H1 (cell line): ENCODE data around the gene LRP5. TPM values are rescaled to one million over a fixed set of nuclear protein-coding genes. Genes with fewer than 3 reads are reported as not detected.

Experiments
- CTCF ChIA-PET: fragments of 300-600 bp; sonication (Branson Sonifier 250); formaldehyde crosslinking; loops from one replicate; lab custom pipeline; 2021; ENCODE audit not compliant: partially characterized antibody; lab: Charles Lee
- POLR2A ChIA-PET: fragments of 300-600 bp; sonication (Branson Sonifier 250); formaldehyde crosslinking; loops from one replicate; lab custom pipeline; 2021; ENCODE audit warnings: inconsistent platforms; ENCODE audit not compliant: partially characterized antibody; lab: Charles Lee
- DNase-seq, 2 experiments: peaks; one replicate each; pipeline versions ENCODE4 v3.0.0 to v3.0.0-alpha.2; 2010 to 2022; ENCODE audit warnings: low spot score in 2 of 2, low read depth in 1 of 2, mixed read lengths in 1 of 2
- FAIRE-seq: peaks from 2 replicates; lab custom pipeline; 2011; peaks lifted over from hg19 to GRCh38; lab: Jason Lieb, UNC
- H2AFZ ChIP-seq: 2 replicates; pipeline ENCODE4 v1.8.1; 2012; ENCODE audit warnings: low read length, inconsistent platforms
- H2AK5ac ChIP-seq: 2 replicates; pipeline ENCODE4 v1.6.1; 2013; ENCODE audit warnings: low read depth, low read length
- H2BK120ac ChIP-seq: replicated peaks from 2 replicates; pipeline ENCODE3; 2013; ENCODE audit warnings: low read depth, low read length, inconsistent platforms
- H2BK12ac ChIP-seq: 2 replicates; pipeline ENCODE4 v1.6.1; 2013; ENCODE audit warnings: low read depth, low read length
- H2BK15ac ChIP-seq: 2 replicates; pipeline ENCODE4 v1.6.1; 2013; ENCODE audit warnings: low read length
- H2BK20ac ChIP-seq: 2 replicates; pipeline ENCODE4 v1.6.1; 2013; ENCODE audit warnings: low read length
- H2BK5ac ChIP-seq: 2 replicates; pipeline ENCODE4 v1.6.1; 2013; ENCODE audit warnings: low read depth, low read length
- H3K14ac ChIP-seq: 2 replicates; pipeline ENCODE4 v1.6.1; 2013; ENCODE audit warnings: inconsistent platforms; ENCODE audit not compliant: insufficient read length
- H3K18ac ChIP-seq: 2 replicates; pipeline ENCODE4 v1.6.1; 2013; ENCODE audit warnings: low read length; ENCODE audit errors: extremely low read depth
- H3K23ac ChIP-seq: 2 replicates; pipeline ENCODE4 v1.6.1; 2013; ENCODE audit warnings: inconsistent platforms; ENCODE audit not compliant: insufficient read length
- H3K23me2 ChIP-seq: 2 replicates; pipeline ENCODE4 v1.6.1; 2013; ENCODE audit warnings: low read depth, low read length
- H3K27ac ChIP-seq: 2 replicates; pipeline ENCODE4 v1.6.1; 2011; ENCODE audit warnings: low read depth, low read length, inconsistent platforms
- H3K27me3 ChIP-seq, 4 experiments: replicated peaks in 1 of 4; 1 replicate in 1 of 4; 2 replicates in 3 of 4; pipeline versions ENCODE4 v1.6.1 to v1.8.1; 2011 to 2013; ENCODE audit warnings: low read length in 3 of 4, mild to moderate bottlenecking in 3 of 4, inconsistent platforms in 2 of 4, mixed read lengths in 2 of 4, moderate library complexity in 1 of 4; ENCODE audit not compliant: control insufficient read depth in 3 of 4, insufficient read depth in 3 of 4; ENCODE audit errors: extremely low read depth in 1 of 4
- H3K36me3 ChIP-seq, 4 experiments: 2 replicates each; pipeline versions ENCODE4 v1.6.1 to v1.8.1; 2011 to 2013; ENCODE audit warnings: mild to moderate bottlenecking in 4 of 4, low read length in 3 of 4, moderate library complexity in 2 of 4, control low read depth in 1 of 4, inconsistent platforms in 1 of 4; ENCODE audit not compliant: insufficient read depth in 4 of 4, control insufficient read depth in 2 of 4
- H3K4ac ChIP-seq: replicated peaks from 2 replicates; pipeline ENCODE3; 2013; ENCODE audit warnings: low read length, low read depth, mixed read lengths, inconsistent platforms; ENCODE audit not compliant: insufficient read length
- H3K4me1 ChIP-seq, 4 experiments: replicated peaks in 1 of 4; 1 replicate in 1 of 4; 2 replicates in 3 of 4; pipeline versions ENCODE4 v1.6.1 to v1.8.1; 2011 to 2013; ENCODE audit warnings: low read length in 3 of 4, inconsistent platforms in 2 of 4, mixed read lengths in 1 of 4; ENCODE audit not compliant: insufficient read depth in 4 of 4, control insufficient read depth in 3 of 4
- H3K4me2 ChIP-seq, 2 experiments: 2 replicates each; pipeline versions ENCODE4 v1.6.1 to v1.8.1; 2011 to 2013; ENCODE audit warnings: low read depth in 2 of 2, low read length in 2 of 2, control low read depth in 1 of 2, inconsistent platforms in 1 of 2, mild to moderate bottlenecking in 1 of 2; ENCODE audit not compliant: insufficient read depth in 1 of 2
- H3K4me3 ChIP-seq, 4 experiments: fragments of 200-600, 300-600 bp in 1 of 4; sonication (generic), shearing (Covaris generic), sonication (Bioruptor Twin) in 1 of 4; 2 replicates each; pipeline versions ENCODE4 v1.5.1 to v1.8.1; 2011 to 2016; ENCODE audit warnings: low read length in 4 of 4, low read depth in 3 of 4, control low read depth in 2 of 4, inconsistent platforms in 2 of 4, mild to moderate bottlenecking in 2 of 4, mixed read lengths in 1 of 4, moderate library complexity in 1 of 4; ENCODE audit not compliant: insufficient read depth in 2 of 4; ENCODE audit errors: extremely low read depth in 1 of 4
- H3K56ac ChIP-seq: replicated peaks from 2 replicates; pipeline ENCODE3; 2013; ENCODE audit warnings: low read depth, mild to moderate bottlenecking, mixed read lengths, low read length, inconsistent platforms; ENCODE audit not compliant: insufficient read length
- H3K79me1 ChIP-seq: 2 replicates; pipeline ENCODE4 v1.6.1; 2013; ENCODE audit warnings: low read depth, low read length, control low read depth
- H3K79me2 ChIP-seq, 2 experiments: 2 replicates each; pipeline versions ENCODE4 v1.6.1 to v1.8.1; 2012 to 2013; ENCODE audit warnings: low read length in 2 of 2, mild to moderate bottlenecking in 2 of 2, inconsistent platforms in 1 of 2; ENCODE audit not compliant: insufficient read depth in 2 of 2, control insufficient read depth in 1 of 2
- H3K9ac ChIP-seq, 4 experiments: replicated peaks in 1 of 4; 1 replicate in 1 of 4; 2 replicates in 3 of 4; pipeline versions ENCODE4 v1.6.1 to v1.8.1; 2011 to 2013; ENCODE audit warnings: low read depth in 3 of 4, low read length in 3 of 4, control low read depth in 2 of 4, mild to moderate bottlenecking in 2 of 4, moderate library complexity in 2 of 4, inconsistent platforms in 1 of 4; ENCODE audit errors: extremely low read depth in 1 of 4
- H3K9me3 ChIP-seq, 2 experiments: 2 replicates each; pipeline versions ENCODE4 v1.6.1 to v1.8.1; 2012 to 2013; ENCODE audit warnings: mild to moderate bottlenecking in 2 of 2, moderate library complexity in 2 of 2, control low read depth in 1 of 2, inconsistent platforms in 1 of 2, low read depth in 1 of 2, low read length in 1 of 2, mixed read lengths in 1 of 2; ENCODE audit not compliant: insufficient read depth in 2 of 2
- H4K20me1 ChIP-seq, 2 experiments: replicated peaks in 1 of 2; 2 replicates each; pipeline versions ENCODE3 to v1.8.1; 2011 to 2013; ENCODE audit warnings: inconsistent platforms in 2 of 2, low read length in 2 of 2, mild to moderate bottlenecking in 1 of 2; ENCODE audit not compliant: insufficient read depth in 2 of 2, control insufficient read depth in 1 of 2
- H4K5ac ChIP-seq: 2 replicates; pipeline ENCODE4 v1.6.1; 2013; ENCODE audit warnings: low read length, low read depth, mixed read lengths, inconsistent platforms; ENCODE audit not compliant: insufficient read length
- H4K8ac ChIP-seq: 2 replicates; pipeline ENCODE4 v1.8.0; 2013; ENCODE audit warnings: mild to moderate bottlenecking, moderate library complexity, low read length, inconsistent platforms; ENCODE audit not compliant: insufficient read depth; ENCODE audit errors: extremely low read depth
- H4K91ac ChIP-seq: replicated peaks from 2 replicates; pipeline ENCODE3; 2013; ENCODE audit warnings: low read length, mixed read lengths, inconsistent platforms; ENCODE audit not compliant: insufficient read length
- RFX5 ChIP-seq: IDR thresholded peaks from 2 replicates; pipeline ENCODE4 v1.6.1; 2011; ENCODE audit warnings: low read depth, low read length, improper control_type of control experiment, borderline replicate concordance
- ZNF274 ChIP-seq: IDR thresholded peaks from 2 replicates; pipeline ENCODE4 v1.7.0; 2012; ENCODE audit warnings: low read length, borderline replicate concordance; ENCODE audit errors: extremely low read depth
- WGBS, 2 experiments: shearing (Covaris generic) in 1 of 2; methylation state at CpG; one replicate each; pipeline versions ENCODE4 v1.1.6 to v1.1.7; 2013 to 2015; ENCODE audit warnings: low lambda C conversion rate in 2 of 2, mixed read lengths in 2 of 2, inconsistent platforms in 1 of 2, low coverage in 1 of 2, missing lambda C conversion rate in 1 of 2; ENCODE audit not compliant: insufficient replicate concordance in 2 of 2, insufficient coverage in 1 of 2, insufficient read length in 1 of 2; ENCODE audit errors: extremely low coverage in 1 of 2, missing lambda C conversion rate in 1 of 2; 5-methylcytosine and 5-hydroxymethylcytosine counted together
- polyA plus RNA-seq, 7 experiments: library from polyadenylated mRNA; depleted of rRNA in 3 of 7; stranded (reverse) in 5 of 7; unstranded in 2 of 7; fragments of >200 nt in 5 of 7; fragments of 200-250 nt in 2 of 7; gene quantifications; 1 replicate in 5 of 7; 2 replicates in 1 of 7; 4 replicates in 1 of 7; pipeline versions ENCODE4 v1.2.1 to v1.2.3, GENCODE V29; 2011 to 2013; ENCODE audit warnings: missing spikeins in 2 of 7, mixed read lengths in 2 of 7
- total RNA-seq: library from RNA; stranded (reverse); fragmentation: NEBNext Ultra II Directional; extraction: Animal tissue kit (Norgen Biotek cat#: 25700); gene quantifications from 2 replicates; pipeline ENCODE4 v1.2.1, GENCODE V29; 2021

The LRP5 gene
- total and polyA plus RNA-seq, 2 of the 8 experiments (the other 6 are each of a cell fraction or from before 2014, with no cell fraction given): 19.0 to 38.9 TPM

GRCh38 chr11:68471360-68472340 is 159.3 kb downstream of the LRP5 start:
- H2AFZ ChIP-seq: no peak overlapping the region
- H3K56ac ChIP-seq: no peak overlapping the region
- H3K36me3 ChIP-seq: peaks cover 0 to 10% (median 2%) of the 10 kb centered on the region in 4 experiments; a peak in 5 of 8 replicates
- no peak overlapping the region for H2BK120ac ChIP-seq
- H3K79me1 ChIP-seq: peaks cover 17% of the 10 kb centered on the region
- peaks cover 68 to 87% of the 10 kb centered on the region in 2 experiments for H3K79me2 ChIP-seq
- H2BK12ac ChIP-seq: 0 out of 2 replicates have a peak overlapping the region, but pooled peaks have one; percentile 46
- H4K8ac ChIP-seq: no peak overlapping the region; the same call in 1 of the 2 replicates
- no peak overlapping the region for H2BK15ac ChIP-seq
- peaks cover 38 to 51% of the 10 kb centered on the region in 2 experiments for H4K20me1 ChIP-seq
- 93% methylated on average over 17 of the region's 17 CpGs; no CpG with 5 or more reads in 1 of the 2 experiments for WGBS, 2 experiments
- peaks cover 0 to 7% of the 10 kb centered on the region in 2 experiments; a peak in 1 of 4 replicates for H3K9me3 ChIP-seq
- H3K9ac ChIP-seq: no peak overlapping the region
- H3K4me1 ChIP-seq: peaks cover 4 to 13% (median 7%) of the 10 kb centered on the region in 4 experiments
- H3K4me3 ChIP-seq: no peak overlapping the region
- peak in 1 of 2 experiments; percentile 35 for DNase-seq
- no peak overlapping the region for H3K27ac ChIP-seq
- H3K23ac ChIP-seq: no peak overlapping the region
- no peak overlapping the region for H3K18ac ChIP-seq
- no peak overlapping the region for H4K91ac ChIP-seq
- H3K27me3 ChIP-seq: no peaks in the 10 kb centered on the region
- H4K5ac ChIP-seq: no peak overlapping the region
- no peak overlapping the region; the same call in 1 of the 2 replicates for H2AK5ac ChIP-seq
- FAIRE-seq: no peak
- H3K14ac ChIP-seq: no peak overlapping the region
- H3K4me2 ChIP-seq: no peak overlapping the region
- no peak overlapping the region; the same call in 1 of the 2 replicates for H2BK5ac ChIP-seq
- H3K23me2 ChIP-seq: 0 out of 2 replicates have a peak, but pooled peaks cover 3% of the 10 kb centered on the region
- peak overlapping the region; percentile 15 for H3K4ac ChIP-seq
- POLR2A ChIA-PET: interaction anchor here (1.3 to 2.4 kb wide), 2 partner anchors 10 to 12 kb away, joined by 4 to 8 read pairs; partner anchors contain the start of gene PPP6R3
- CTCF ChIA-PET: no interaction called here
- H2BK20ac ChIP-seq: no peak overlapping the region
- TF ChIP-seq ZNF274: no peak
- no peak for TF ChIP-seq RFX5
